ENCODE data around the gene MYLK4.

The MYLK4 gene

DNA sequence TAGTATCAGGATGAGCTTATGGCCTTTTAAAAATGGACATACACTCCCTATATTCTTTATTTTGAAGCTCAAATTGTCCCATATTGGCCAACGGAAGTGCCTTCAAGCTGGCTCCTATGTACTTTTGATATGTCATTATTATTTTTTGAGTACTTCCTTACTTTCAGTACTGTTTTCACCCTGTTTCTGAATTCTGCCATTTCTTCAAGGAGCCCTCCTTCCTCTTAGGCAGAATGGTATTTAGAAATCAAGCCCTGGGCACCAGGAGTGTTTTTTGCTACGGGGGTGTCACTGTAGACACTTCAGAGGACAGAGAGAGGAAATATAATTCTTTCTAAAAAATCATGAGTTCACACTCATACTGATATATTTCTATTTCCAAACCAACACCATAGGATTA, 5.5 kb upstream of the MYLK4 start:
- no peak for TF ChIP-seq ZNF274 (IDR thresholded peaks at IDR 0.05; ENCODE audit: low read depth, low read length)

DNA sequence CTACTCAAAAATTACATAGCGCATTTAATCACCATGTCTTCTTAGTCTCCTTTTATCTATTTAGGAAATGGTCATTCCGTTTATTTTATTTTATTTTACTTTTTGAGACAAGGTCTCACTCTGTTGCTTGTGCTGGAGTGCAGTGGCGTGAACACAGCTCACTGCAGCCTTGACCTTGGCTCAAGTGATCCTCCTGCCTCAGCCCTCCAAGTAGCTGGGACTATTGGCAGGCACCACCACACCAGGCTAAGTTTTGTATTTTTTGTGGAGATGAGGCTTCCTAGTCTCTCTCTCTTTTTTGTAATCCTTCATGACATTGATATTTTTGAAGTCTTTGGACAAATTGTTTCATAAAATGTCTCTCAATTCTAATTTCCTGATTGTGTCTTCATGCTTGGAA, 4.7 kb upstream of the MYLK4 start:
- no peak for TF ChIP-seq ZNF274 (IDR thresholded peaks at IDR 0.05; ENCODE audit: low read depth, low read length)
- H3K4me3 ChIP-seq (ENCODE audit: low read length): no peak overlapping the region

More for the DNA sequence above, 5.5 kb upstream of the MYLK4 start:
- H3K4me3 ChIP-seq (ENCODE audit: low read length): no peak overlapping the region

DNA sequence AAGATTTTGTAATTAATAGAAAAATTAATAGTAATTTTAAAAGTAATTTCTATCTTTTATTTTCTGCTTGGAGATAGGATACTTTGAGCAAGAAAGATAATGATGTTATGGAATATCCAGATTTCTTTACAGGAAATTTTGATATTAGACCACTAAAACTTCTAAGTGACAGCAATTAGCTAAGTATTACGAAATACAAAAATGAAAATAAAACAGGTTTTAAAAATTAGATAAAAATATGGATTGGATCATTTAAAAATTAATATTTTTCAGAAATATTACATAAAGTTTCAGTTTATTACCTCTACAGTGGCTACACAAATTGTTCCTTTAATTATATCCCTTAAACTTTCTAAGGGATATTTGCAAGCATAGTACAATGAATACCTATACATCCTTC, 4.2 kb upstream of the MYLK4 start:
- no peak overlapping the region for H3K4me3 ChIP-seq (ENCODE audit: low read length)

DNA sequence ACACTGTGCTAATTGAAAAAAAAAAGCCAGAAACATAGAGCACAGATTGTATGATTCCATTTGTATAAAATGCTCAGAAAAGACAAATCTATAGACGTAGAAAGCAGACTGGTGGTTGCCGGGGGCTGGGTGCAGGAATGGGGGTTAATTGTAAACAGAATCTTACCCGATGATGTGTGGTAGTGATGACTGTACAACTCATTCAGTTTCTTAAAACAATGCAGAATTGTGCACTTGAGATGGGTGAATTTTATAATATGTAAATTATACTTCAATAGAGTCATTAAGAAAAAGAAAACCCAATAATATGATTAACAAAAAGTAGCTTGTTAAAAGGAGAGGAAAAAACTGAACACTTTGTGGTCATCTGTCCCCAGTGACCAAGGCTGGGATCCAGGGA, 3.7 kb upstream of the MYLK4 start:
- no peak for TF ChIP-seq ZNF274 (IDR thresholded peaks at IDR 0.05; ENCODE audit: low read depth, low read length)
- H3K4me3 ChIP-seq (ENCODE audit: low read length): no peak overlapping the region

More for the DNA sequence above, 4.2 kb upstream of the MYLK4 start:
- TF ChIP-seq ZNF274 (IDR thresholded peaks at IDR 0.05; ENCODE audit: low read depth, low read length): no peak

DNA sequence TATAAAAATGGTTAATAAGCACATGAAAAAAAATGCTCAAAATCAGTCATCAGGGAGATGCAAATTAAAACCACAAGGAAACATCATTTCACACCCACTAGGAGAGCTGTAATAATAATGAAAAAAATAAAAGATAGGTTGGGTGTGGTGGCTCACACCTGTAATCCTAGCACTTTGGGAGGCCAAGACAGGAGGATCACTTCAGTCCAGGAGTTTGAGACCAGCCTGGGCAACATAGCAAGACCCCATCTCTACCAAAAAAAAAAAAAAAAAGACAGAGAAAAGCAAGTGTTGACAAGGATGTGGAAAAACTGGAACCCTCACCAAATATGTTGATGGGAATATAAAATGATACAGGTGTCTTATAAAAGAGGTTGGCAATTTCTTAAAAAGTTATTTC, 3.0 kb upstream of the MYLK4 start:
- H3K4me3 ChIP-seq (ENCODE audit: low read length): no peak overlapping the region
- TF ChIP-seq ZNF274 (IDR thresholded peaks at IDR 0.05; ENCODE audit: low read depth, low read length): no peak

DNA sequence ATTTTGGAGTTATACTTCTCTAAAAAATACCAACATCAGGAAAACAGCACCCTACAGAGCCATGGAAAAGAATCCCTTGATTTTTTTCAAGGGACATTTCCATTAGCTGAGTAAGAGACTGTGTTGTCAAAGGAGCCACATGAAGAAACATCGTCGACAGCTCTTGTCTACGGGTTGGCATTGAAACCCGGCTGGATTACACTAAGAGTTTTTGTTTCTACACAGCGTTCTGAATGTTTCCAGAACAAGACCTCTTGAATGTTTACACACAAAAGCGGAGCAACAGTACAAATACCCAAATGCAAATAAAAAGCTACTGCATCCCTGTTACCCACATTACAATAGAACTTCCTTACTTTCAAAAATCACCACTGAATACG, 2.4 kb upstream of the MYLK4 start:
- H3K4me3 ChIP-seq (ENCODE audit: low read length): no peak overlapping the region
- no peak for TF ChIP-seq ZNF274 (IDR thresholded peaks at IDR 0.05; ENCODE audit: low read depth, low read length)

DNA sequence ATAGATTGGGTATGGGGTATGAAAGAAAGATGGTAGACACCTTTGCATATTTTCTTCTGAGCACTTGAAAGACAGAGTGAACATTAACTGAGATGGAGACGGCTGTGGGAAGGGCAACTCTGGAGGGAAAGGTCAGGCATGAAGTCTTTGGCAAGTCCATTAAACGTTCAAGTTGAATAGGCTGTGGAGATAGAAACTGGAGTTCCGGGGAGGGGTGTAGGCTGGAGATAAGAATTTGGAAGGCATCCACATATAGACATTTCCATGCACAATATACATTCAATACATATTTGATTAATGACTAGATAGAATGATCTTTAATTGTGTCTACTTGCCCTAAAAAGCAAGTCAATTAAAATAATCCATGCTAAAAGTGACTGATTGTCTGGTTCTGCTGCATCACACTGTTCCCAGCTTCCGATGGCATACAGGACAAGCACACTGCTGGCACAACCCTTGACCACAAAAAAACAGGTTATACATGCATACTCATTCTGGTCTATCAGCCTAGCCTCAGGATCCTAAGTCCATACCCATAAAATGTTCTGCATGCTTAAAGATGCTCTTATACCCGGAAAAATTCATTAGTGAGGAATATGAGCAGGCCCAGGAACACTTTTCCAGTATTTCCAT, 1.9 kb upstream of the MYLK4 start:
- H3K4me3 ChIP-seq (ENCODE audit: low read length): no peak overlapping the region
- no peak for TF ChIP-seq ZNF274 (IDR thresholded peaks at IDR 0.05; ENCODE audit: low read depth, low read length)

DNA sequence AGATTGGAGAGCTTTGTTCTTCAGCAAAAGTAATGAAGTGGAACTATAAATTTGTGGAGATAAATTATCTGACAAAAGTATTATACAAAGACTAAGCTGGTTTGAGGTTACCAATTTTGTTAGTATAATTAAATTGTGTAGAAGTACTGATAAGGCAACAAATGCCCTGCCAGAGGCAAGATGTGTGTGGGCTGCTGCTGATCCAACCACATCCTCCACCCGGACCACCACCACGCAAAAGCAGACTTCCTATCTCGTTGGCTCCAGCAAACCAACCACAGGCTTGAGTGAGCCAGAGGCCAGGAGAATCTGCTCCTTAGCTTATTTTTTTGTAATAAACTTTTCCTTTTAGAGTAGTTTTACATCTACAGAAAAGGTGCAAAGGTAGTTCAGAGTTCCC, 1.1 kb upstream of the MYLK4 start:
- H3K4me3 ChIP-seq (ENCODE audit: low read length): no peak overlapping the region
- no peak for TF ChIP-seq ZNF274 (IDR thresholded peaks at IDR 0.05; ENCODE audit: low read depth, low read length)

DNA sequence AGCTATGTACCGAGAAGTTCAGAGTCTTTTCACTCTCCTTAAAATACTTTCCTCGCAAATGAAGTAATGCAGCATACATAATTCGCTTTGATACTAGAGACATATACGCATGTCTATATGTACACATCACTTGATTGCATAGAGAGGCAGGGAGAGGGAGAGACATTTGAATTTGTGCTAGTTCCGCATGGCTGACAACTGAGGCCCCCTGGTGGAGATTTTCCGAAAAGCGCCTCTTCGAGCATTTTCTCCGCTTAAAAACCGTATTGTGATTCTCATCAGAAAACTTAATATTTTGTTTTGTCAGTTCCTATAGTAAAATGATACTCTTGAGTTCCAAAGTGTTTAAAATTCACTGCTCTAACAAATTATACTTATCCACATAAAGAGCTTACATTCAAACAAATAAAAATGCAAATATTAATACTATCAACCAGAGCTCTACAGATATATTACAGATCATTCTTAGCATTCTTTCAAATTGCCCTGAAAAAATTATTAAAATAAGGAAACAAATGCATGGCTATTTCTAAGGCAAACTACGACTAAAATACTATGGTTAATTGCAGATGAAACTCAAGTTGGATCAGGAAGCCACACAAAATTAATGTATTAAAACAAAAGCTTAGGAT, 637 bp downstream of the MYLK4 start:
- H3K4me3 ChIP-seq (ENCODE audit: low read length): no peak overlapping the region
- TF ChIP-seq ZNF274 (IDR thresholded peaks at IDR 0.05; ENCODE audit: low read depth, low read length): no peak

DNA sequence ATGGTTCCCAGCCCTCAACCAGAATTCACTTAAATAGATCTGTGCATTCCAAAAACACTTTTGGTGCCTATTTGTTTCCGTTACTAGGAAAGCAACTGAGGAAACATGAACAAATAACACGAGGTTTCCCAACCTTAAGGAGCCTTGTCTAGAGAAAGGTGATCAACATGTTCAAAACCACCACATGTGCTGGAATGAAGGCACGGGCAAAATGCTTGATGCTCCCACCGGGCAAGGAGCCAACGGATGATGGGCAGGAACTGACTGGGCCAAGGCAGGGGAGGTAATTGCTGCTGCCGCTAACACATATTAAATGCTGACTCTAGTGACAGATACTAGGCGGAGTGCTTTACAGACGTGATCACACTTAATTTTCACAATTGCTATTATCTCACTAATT, 2.5 kb downstream of the MYLK4 start:
- H3K4me3 ChIP-seq (ENCODE audit: low read length): no peak overlapping the region
- no peak for TF ChIP-seq ZNF274 (IDR thresholded peaks at IDR 0.05; ENCODE audit: low read depth, low read length)

DNA sequence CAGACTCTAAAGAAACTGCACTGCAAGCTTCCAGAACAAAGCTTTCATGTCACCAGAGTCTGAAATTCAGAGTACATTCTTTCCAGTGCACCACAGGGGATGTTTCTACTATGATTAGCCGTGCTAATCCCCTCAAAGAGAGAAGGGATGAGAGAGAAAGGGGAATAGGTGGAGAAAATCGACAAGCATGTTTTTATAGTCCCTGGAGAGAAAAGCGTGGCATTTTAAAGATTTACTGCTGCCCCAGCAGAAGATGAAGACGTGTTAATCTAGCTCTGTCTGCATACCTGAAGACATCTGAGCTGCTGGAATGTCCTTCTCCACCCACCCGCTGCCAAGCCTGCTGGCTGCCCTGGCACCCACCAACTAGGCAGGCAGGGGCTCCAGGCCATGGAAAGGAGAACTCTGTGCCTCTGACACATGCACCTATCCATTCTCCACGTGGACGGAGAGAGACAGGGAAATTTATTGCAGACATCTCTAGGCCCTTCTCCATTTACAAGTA, 4.1 kb downstream of the MYLK4 start:
- TF ChIP-seq ZNF274 (IDR thresholded peaks at IDR 0.05; ENCODE audit: low read depth, low read length): no peak
- no peak overlapping the region for H3K4me3 ChIP-seq (ENCODE audit: low read length)

DNA sequence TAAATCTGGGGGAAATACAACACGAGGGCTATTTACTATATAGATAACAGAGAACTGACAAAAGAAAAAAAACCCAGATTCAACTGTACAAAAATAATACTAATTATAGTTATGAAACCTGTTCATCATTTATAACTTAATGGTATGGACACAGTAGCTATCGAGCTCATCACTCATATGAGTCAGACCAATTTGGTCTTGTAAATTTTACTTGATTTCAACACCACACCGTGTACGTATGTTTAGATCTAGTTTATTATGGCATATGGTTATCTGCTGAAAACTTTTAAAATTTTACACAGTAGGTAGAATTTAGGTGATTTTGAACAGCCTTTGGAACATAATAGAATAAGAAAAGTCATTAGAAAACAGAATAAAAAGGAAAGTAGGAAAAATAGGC, 5.5 kb downstream of the MYLK4 start:
- no peak for TF ChIP-seq ZNF274 (IDR thresholded peaks at IDR 0.05; ENCODE audit: low read depth, low read length)
- H3K4me3 ChIP-seq (ENCODE audit: low read length): no peak overlapping the region

DNA sequence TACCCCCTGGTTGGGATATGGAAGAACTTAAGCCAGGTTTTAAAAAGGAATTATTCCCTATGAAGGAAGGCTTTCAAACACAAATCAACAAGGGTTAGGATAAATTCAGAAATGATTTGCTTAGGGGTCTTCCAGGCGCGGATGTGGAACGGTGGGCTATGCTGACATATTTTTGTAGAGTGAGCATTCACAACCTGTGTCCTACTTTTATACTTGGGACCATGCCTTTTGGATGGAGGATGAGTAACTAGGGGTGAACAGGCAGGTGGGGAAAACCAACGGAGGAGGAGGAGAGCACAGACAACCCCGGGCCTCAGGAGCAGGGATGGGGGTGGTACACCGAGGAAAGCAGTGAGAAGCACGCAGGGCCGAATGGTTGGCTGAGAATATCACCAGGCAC, 5.9 kb downstream of the MYLK4 start:
- no peak overlapping the region for H3K4me3 ChIP-seq (ENCODE audit: low read length)
- no peak for TF ChIP-seq ZNF274 (IDR thresholded peaks at IDR 0.05; ENCODE audit: low read depth, low read length)

DNA sequence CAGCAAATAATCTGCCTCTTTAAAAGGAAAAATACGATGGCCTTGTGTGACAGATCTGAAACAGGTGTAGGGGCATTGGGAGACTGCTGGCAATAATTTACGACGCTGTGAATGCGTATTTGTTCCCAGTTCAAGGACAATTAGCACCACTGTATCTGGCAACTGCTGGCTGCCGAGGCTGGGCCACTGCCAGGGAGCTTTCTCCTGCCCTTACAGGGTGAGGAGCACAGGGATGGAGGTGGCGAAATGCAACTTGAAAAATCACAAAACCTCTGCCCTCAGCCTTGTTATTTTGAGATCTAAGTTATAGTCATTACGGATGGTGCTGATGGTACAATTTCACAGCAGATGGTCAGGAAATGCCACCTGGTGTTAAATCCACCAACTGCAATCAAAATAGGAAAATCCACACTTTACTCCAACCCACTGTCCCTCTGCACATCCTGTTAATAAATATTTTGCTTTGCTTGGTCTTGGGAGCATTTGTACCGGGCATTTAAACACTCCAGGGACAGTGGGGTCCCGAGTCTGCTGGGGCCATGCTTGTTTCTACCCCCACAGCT, 6.4 kb downstream of the MYLK4 start:
- H3K4me3 ChIP-seq (ENCODE audit: low read length): no peak overlapping the region
- no peak for TF ChIP-seq ZNF274 (IDR thresholded peaks at IDR 0.05; ENCODE audit: low read depth, low read length)

Measured in GM08714 (cell line).